Karpas-422 (cell line): Measurements from ENCODE around the gene BCO2. TPM values are rescaled to one million over a fixed set of nuclear protein-coding genes. Genes with fewer than 3 reads are reported as not detected.

Source experiments
- DNase-seq: peaks from one replicate; pipeline ENCODE4 v3.0.0-alpha.2; 2015
- H2AFZ ChIP-seq: fragments of 200-600 bp; sonication (generic); 2 replicates; pipeline ENCODE4 v1.6.1; 2014; ENCODE audit warnings: antibody characterized with exemption, low read length, mixed read lengths
- H3K27ac ChIP-seq: fragments of 200-600 bp; sonication (generic); 2 replicates; pipeline ENCODE4 v1.5.1; 2014; ENCODE audit warnings: mild to moderate bottlenecking, low read length, moderate library complexity
- H3K27me3 ChIP-seq: fragments of 200-600 bp; sonication (generic); 2 replicates; pipeline ENCODE4 v1.6.1; 2014; ENCODE audit warnings: low read length, mixed read lengths
- H3K36me3 ChIP-seq: fragments of 200-600 bp; sonication (generic); 2 replicates; pipeline ENCODE4 v1.6.1; 2014; ENCODE audit warnings: low read length, mixed read lengths; ENCODE audit not compliant: insufficient read depth
- H3K4me1 ChIP-seq: fragments of 200-600 bp; sonication (generic); 2 replicates; pipeline ENCODE4 v1.6.1; 2014; ENCODE audit warnings: mild to moderate bottlenecking, low read length, mixed read lengths
- H3K4me2 ChIP-seq: fragments of 200-600 bp; sonication (generic); 2 replicates; pipeline ENCODE4 v1.6.1; 2014; ENCODE audit warnings: low read length, low read depth, mild to moderate bottlenecking; ENCODE audit not compliant: poor library complexity, severe bottlenecking
- H3K4me3 ChIP-seq: fragments of 200-600 bp; sonication (generic); 2 replicates; pipeline ENCODE4 v1.5.1; 2014; ENCODE audit warnings: mild to moderate bottlenecking, antibody characterized with exemption, low read length, mixed read lengths
- H3K79me2 ChIP-seq: fragments of 200-600 bp; sonication (generic); 2 replicates; pipeline ENCODE4 v1.6.1; 2014; ENCODE audit warnings: mild to moderate bottlenecking, low read length, mixed read lengths
- H3K9ac ChIP-seq: fragments of 200-600 bp; sonication (generic); 2 replicates; pipeline ENCODE4 v1.6.0; 2014; ENCODE audit warnings: low read length
- H3K9me2 ChIP-seq: fragments of 200-600 bp; sonication (generic), shearing (Covaris generic); replicated peaks from 2 replicates; pipeline ENCODE4 v1.6.0; 2014; ENCODE audit warnings: mild to moderate bottlenecking, low read length, moderate library complexity; ENCODE audit not compliant: insufficient read depth
- H3K9me3 ChIP-seq: fragments of 300-700, 200-600 bp; sonication (generic); 2 replicates; pipeline ENCODE4 v1.6.1; 2014; ENCODE audit warnings: low read length, mixed read lengths
- H4K20me1 ChIP-seq: fragments of 200-600 bp; sonication (generic); 2 replicates; pipeline ENCODE4 v1.6.1; 2014; ENCODE audit warnings: mild to moderate bottlenecking, antibody characterized with exemption, low read length, low read depth; ENCODE audit not compliant: insufficient read depth
- total RNA-seq: library from RNA; depleted of rRNA; stranded (reverse); fragments of >200 nt; shearing (Covaris generic); gene quantifications from 2 replicates; pipeline ENCODE4 v1.2.3, GENCODE V29; 2014; ENCODE audit warnings: low replicate concordance

BCO2 gene
- total RNA-seq, 1 experiment from 2014 or later: 1.1 TPM

DNA sequence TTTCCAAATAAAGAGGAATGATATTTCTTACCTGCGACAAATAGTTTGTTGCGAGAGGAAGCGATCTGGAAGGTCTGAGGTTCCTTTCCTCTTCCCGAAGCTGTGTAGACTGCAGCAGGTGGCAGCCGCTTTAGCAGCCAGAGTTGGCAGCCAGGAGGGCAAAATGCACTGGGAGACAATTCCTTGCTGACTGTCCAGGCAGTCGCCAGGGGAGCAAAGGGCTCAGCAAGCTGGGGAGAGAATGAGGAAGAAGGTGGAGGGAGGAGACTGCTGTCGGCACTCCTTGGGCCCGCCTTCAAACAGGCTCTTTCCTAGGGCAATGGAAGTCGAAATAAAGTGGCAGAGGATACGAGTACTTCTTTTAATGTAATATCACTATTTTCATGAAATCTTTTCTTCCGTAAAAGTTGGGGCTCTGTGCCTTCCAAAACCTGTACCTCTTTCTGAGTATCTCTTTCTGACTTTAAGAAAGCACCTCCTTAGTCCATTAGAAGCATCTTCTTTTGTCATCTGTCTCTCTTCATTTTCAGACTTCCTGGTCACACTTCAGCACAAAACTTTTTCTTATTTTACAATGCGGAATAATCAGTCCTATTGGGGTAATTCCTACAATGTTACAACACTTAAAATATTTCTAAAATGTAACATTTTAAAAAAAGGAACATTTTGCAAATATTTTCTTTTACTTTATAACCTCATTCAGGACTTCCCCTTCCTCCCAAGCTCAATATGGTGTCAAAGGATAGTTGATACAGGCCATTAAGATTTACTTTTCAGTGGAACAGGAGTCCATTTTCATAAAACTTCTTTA is 11.2 kb upstream of the BCO2 start, which contains the start of gene IL18:
Gene IL18, minus strand, starts transcription at position 220 of the 811 bp plus-strand sequence. CDS start 9,041 bp downstream, outside the sequence.
- Histone ChIP-seq H3K4me3 (no peak within 1 kb of the TSS), H3K27me3 (no peaks in the 10 kb centered on the region), H3K9ac (no peak within 1 kb of the TSS), H4K20me1 (no peaks in the 10 kb centered on the region), H3K9me3 (no peaks in the 10 kb centered on the region), H3K9me2 (no peaks in the 10 kb centered on the region), H3K36me3 (no peaks in the 10 kb centered on the region), H3K79me2 (no peaks in the 10 kb centered on the region), H3K4me1 (0 out of 2 replicates have a peak, but pooled peaks cover 5% of the 10 kb centered on the region), H2AFZ (no peak within 1 kb of the TSS), H3K27ac (no peak within 1 kb of the TSS), H3K4me2 (no peak within 1 kb of the TSS)
- no peak for DNase-seq

DNA sequence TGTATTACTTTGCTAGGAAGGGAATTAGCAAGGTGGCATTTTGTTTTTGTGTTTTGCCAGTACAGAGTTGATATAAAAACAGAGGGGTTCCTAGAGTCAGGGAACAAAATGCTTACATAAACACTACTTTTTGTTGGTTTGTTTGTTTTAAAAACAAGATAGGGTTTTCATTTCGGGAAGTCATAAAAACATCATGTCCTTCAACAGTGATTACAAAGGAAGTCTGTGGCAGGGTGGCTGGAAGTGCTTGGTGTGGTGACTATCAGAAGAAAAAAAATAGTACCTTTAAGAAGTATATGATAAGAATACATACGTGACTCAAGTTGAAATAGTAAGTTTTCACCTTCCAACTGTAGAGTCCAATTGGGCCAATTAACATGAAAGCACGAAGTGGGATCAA is 10.3 kb upstream of the BCO2 start:
- Histone ChIP-seq H3K9ac (no peak overlapping the region), H3K79me2 (no peaks in the 10 kb centered on the region), H3K9me2 (no peaks in the 10 kb centered on the region), H4K20me1 (no peaks in the 10 kb centered on the region), H3K4me2 (no peak overlapping the region), H2AFZ (no peak overlapping the region), H3K27ac (no peak overlapping the region), H3K9me3 (no peaks in the 10 kb centered on the region), H3K36me3 (no peaks in the 10 kb centered on the region), H3K4me3 (no peak overlapping the region), H3K4me1 (no peaks in the 10 kb centered on the region), H3K27me3 (no peaks in the 10 kb centered on the region)
- no peak for DNase-seq

DNA sequence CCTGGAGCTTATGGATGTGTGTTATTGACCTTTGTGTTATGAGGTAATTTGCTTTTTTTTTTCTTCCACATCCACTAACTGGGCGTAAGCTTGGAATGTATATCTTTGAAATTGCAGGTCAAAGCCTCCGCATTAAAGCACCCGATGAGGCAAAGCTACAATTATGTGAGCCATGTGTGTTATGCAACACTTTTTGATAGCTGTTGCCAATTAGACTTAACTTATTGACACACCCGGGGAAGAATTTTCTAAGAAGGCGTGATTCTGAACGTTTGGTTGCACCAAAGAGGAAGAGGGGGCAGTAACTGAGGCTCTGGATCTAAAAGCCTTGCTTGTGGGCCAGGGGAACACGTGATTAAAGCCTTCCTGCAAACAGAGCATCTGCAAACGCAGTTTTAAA is 8.8 kb upstream of the BCO2 start:
- Histone ChIP-seq H3K4me2 (no peak overlapping the region), H2AFZ (no peak overlapping the region)

DNA sequence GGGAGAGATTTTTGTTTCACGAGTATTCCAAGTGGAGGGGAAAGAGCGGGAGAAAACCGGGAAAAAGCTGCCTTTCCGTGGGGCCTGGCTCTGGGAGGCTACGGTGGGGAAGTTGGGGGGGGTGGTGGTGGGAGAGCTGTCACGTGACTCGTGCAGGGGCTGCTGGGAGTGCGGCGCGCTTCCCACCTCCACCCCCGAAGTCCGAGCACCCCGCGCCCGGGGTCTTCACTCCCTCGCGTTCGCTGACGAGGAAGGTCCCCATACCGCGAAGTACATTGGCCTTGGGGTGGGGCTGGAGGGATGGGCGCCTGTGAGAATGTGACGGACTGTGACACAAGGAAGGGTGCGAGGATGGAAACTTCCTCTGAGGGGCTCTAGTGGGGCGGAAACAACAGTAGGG is 8.2 kb upstream of the BCO2 start, which contains the start of gene TEX12:
Gene TEX12, plus strand, starts transcription at position 228 of the 400 bp plus-strand sequence. CDS start 1,897 bp downstream, outside the sequence.
- no peaks in the 10 kb centered on the region for H4K20me1 ChIP-seq
- H3K9ac ChIP-seq: no peak within 1 kb of the TSS
- H3K27ac ChIP-seq: no peak within 1 kb of the TSS
- H3K9me3 ChIP-seq: no peaks in the 10 kb centered on the region
- H3K9me2 ChIP-seq: no peaks in the 10 kb centered on the region
- H3K4me3 ChIP-seq: no peak within 1 kb of the TSS
- H3K36me3 ChIP-seq: no peaks in the 10 kb centered on the region
- no peaks in the 10 kb centered on the region for H3K27me3 ChIP-seq
- H3K79me2 ChIP-seq: no peaks in the 10 kb centered on the region
- no peak within 1 kb of the TSS for H3K4me2 ChIP-seq
- no peaks in the 10 kb centered on the region for H3K4me1 ChIP-seq
- no peak within 1 kb of the TSS for H2AFZ ChIP-seq
- DNase-seq: no peak

More for the DNA sequence above, 8.8 kb upstream of the BCO2 start:
- Histone ChIP-seq H3K4me3 (no peak overlapping the region), H3K79me2 (no peaks in the 10 kb centered on the region), H3K36me3 (no peaks in the 10 kb centered on the region), H3K9me2 (no peaks in the 10 kb centered on the region), H3K9ac (no peak overlapping the region), H3K27ac (no peak overlapping the region), H3K27me3 (no peaks in the 10 kb centered on the region), H3K9me3 (no peaks in the 10 kb centered on the region), H4K20me1 (no peaks in the 10 kb centered on the region), H3K4me1 (no peaks in the 10 kb centered on the region)
- no peak for DNase-seq

DNA sequence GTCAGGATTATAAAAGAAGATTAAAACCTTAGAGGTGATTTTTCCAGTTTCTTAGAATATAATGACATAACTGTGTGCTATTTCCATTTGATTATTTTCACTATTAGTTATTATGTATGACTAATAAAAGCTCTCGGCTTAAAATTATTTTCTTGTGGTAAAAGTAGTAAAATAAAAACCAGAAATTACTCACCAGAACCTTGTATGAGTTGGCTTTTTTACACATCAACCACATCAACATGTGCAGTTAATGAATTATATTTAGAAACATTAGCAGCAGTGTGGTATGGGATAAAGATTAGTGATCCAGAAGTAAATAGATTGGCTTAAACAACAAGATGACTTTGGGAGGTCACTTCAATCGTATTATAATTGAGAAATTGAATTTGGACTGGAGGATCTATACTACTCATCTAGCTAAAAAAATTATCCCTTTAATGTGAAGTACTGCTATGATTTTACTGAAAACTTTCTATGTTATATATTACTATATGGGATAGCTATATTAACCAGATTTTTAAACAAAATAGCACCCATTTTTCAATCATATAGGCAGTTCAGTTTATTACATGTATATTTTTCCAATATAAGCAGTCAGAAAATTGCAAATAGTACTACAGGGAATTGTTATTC is 2.8 kb upstream of the BCO2 start:
- no peaks in the 10 kb centered on the region for H3K27me3 ChIP-seq
- DNase-seq: no peak
- H3K4me2 ChIP-seq: no peak overlapping the region
- no peak overlapping the region for H3K27ac ChIP-seq
- H3K9me2 ChIP-seq: no peaks in the 10 kb centered on the region
- no peaks in the 10 kb centered on the region for H3K79me2 ChIP-seq
- H3K4me3 ChIP-seq: no peak overlapping the region
- H4K20me1 ChIP-seq: no peaks in the 10 kb centered on the region
- no peak overlapping the region for H3K9ac ChIP-seq
- no peak overlapping the region for H2AFZ ChIP-seq
- H3K4me1 ChIP-seq: peaks cover 4% of the 10 kb centered on the region; the same call in 1 of the 2 replicates
- no peaks in the 10 kb centered on the region for H3K9me3 ChIP-seq
- no peaks in the 10 kb centered on the region for H3K36me3 ChIP-seq

DNA sequence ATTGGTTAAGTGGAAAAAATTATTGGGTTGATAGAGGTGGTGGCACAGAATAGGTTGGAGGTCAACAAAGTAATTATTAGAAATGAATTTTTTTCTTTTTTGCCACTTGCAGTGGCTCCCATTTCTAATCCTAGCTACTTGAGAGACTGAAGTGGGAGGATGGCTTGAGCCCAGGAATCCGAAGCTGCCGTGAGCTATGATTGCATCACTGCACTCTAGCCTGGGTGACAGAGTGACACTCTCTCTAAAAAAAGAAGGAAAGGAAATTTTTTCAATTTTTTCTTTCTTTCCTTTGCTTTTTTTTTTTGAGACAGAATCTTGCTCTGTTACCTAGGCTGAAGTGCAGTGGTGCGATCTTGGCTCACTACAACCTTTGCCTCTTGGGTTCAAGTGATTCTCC is 2.2 kb upstream of the BCO2 start:
- DNase-seq: no peak
- Histone ChIP-seq H2AFZ (no peak overlapping the region), H3K27me3 (no peaks in the 10 kb centered on the region), H3K9me2 (no peaks in the 10 kb centered on the region), H3K4me3 (no peak overlapping the region), H3K9me3 (no peaks in the 10 kb centered on the region), H3K4me1 (peaks cover 4% of the 10 kb centered on the region; the same call in 1 of the 2 replicates), H4K20me1 (no peaks in the 10 kb centered on the region), H3K27ac (no peak overlapping the region), H3K4me2 (no peak overlapping the region), H3K36me3 (no peaks in the 10 kb centered on the region), H3K9ac (no peak overlapping the region), H3K79me2 (no peaks in the 10 kb centered on the region)

DNA sequence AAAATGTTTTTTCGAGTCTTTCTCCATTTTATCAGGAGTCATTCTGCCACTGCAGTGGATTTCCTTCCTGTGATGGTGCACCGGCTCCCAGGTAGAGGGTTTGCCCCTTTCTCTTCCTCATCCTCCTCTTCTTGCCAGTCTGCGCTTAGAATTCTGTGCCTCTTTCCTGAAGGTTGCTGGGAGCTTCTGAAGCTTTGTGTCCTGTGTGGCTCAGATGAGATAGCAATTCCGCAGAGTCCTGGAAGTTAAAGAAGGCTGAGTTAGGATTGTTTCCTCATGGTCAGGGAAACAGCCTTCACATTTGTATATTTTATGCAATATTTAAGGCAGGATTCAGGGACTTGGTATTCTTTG is 264 bp downstream of the BCO2 start:
- no peak for DNase-seq
- H3K4me3 ChIP-seq: peak overlapping the region; percentile 51
- no peaks in the 10 kb centered on the region for H3K9me3 ChIP-seq
- no peaks in the 10 kb centered on the region for H4K20me1 ChIP-seq
- H2AFZ ChIP-seq: no peak overlapping the region
- H3K36me3 ChIP-seq: no peaks in the 10 kb centered on the region
- H3K79me2 ChIP-seq: no peaks in the 10 kb centered on the region
- H3K4me2 ChIP-seq: peak overlapping the region; percentile 64
- H3K9ac ChIP-seq: no peak overlapping the region
- H3K4me1 ChIP-seq: peaks cover 4% of the 10 kb centered on the region; the same call in 1 of the 2 replicates
- no peaks in the 10 kb centered on the region for H3K27me3 ChIP-seq
- H3K9me2 ChIP-seq: no peaks in the 10 kb centered on the region
- H3K27ac ChIP-seq: no peak overlapping the region

DNA sequence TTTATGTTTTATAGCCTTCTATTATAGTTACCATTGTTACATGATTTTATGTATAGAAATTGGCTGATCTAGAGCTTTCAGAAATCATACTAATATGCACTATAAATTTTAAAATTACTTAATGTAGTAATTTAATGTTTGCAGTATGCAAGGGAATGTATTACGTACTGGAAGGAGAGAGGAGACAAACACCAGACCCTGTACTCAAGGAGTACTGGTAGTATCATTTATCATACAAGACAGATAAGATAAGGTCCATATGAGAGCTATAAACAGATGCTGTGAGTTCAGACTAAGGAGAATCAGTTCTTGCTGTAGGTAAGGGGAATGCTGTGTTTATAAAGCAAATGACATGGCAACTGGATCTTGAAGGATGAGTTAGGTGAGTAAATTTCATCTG is 765 bp downstream of the BCO2 start:
- Histone ChIP-seq H3K4me3 (no peak overlapping the region), H3K79me2 (no peaks in the 10 kb centered on the region), H3K4me1 (peaks cover 4% of the 10 kb centered on the region; the same call in 1 of the 2 replicates), H3K9ac (no peak overlapping the region), H3K9me2 (no peaks in the 10 kb centered on the region), H3K27ac (no peak overlapping the region), H3K4me2 (no peak overlapping the region), H4K20me1 (no peaks in the 10 kb centered on the region), H3K27me3 (no peaks in the 10 kb centered on the region), H3K36me3 (no peaks in the 10 kb centered on the region), H2AFZ (no peak overlapping the region), H3K9me3 (no peaks in the 10 kb centered on the region)
- DNase-seq: no peak
